ENCODE measurements around the gene IKZF5. TPM values are rescaled to one million over a fixed set of nuclear protein-coding genes. Genes with fewer than 3 reads are reported as not detected.

The IKZF5 gene
- total RNA-seq, 4 donors from 2014 or later, result 10.4 to 16.0 (median 14.0) TPM

DNA sequence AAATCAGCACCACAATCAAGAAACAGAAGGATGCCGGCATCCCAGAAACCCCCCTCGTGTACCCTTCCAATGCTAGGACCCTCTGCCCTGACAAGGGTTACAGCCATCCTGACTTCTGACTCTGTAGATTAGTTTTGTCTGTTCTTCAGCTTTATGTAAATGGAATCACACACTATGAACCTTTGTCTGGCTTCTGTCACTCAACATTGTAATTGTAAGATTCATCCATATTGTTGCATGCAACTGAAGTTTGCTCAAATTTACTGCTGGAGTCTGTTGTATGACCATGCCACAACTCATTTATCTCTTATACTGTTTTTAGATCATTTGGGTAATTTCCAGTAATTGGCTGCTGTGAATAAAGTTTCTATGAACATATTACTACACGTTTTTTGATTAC, 8.4 kb downstream of the IKZF5 start:
- TF ChIP-seq, protein P1, sequence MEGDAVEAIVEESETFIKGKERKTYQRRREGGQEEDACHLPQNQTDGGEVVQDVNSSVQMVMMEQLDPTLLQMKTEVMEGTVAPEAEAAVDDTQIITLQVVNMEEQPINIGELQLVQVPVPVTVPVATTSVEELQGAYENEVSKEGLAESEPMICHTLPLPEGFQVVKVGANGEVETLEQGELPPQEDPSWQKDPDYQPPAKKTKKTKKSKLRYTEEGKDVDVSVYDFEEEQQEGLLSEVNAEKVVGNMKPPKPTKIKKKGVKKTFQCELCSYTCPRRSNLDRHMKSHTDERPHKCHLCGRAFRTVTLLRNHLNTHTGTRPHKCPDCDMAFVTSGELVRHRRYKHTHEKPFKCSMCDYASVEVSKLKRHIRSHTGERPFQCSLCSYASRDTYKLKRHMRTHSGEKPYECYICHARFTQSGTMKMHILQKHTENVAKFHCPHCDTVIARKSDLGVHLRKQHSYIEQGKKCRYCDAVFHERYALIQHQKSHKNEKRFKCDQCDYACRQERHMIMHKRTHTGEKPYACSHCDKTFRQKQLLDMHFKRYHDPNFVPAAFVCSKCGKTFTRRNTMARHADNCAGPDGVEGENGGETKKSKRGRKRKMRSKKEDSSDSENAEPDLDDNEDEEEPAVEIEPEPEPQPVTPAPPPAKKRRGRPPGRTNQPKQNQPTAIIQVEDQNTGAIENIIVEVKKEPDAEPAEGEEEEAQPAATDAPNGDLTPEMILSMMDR (IDR thresholded peaks at IDR 0.05; ENCODE audit: low read depth), result no peak

DNA sequence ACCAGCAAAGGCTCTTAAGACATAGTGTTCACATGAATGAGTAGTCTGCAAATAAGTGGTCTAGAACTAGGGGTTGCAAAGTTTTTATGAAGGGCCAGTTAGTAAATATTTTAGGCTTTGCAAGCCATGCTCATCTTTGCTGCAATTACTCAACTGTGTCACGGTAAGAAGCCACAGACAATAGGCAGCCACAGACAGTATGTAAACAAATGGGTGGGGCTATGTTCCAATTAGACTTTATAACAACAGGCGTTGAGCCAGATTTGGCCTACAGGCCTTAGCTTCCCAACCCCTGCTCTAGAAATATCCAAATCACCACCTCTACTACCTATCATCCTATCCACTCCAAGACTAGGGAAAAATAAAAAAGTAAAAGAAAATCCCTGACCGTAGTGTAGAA, 9.2 kb downstream of the IKZF5 start:
- TF ChIP-seq, protein P1 (IDR thresholded peaks at IDR 0.05; ENCODE audit: low read depth), result no peak

DNA sequence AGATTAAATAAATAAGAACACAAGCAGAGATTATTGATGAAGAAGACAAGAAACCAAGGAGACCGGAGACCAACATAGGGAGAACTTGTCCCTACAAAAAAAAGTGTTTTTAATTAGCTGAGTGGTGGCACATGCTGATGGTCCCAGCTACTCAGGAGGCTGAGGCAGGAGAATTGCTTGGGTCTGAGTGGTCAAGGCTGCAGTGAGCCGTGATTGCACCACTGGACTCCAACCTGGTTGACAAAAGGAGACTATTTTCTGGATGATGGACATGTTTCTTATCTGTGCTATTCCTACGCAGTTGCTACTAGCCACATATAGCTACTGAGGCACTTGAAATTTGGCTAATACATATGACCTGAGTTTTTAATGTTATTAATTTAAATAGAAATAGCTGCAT, 9.7 kb downstream of the IKZF5 start:
- TF ChIP-seq, protein P1 (IDR thresholded peaks at IDR 0.05; ENCODE audit: low read depth), result no peak

DNA sequence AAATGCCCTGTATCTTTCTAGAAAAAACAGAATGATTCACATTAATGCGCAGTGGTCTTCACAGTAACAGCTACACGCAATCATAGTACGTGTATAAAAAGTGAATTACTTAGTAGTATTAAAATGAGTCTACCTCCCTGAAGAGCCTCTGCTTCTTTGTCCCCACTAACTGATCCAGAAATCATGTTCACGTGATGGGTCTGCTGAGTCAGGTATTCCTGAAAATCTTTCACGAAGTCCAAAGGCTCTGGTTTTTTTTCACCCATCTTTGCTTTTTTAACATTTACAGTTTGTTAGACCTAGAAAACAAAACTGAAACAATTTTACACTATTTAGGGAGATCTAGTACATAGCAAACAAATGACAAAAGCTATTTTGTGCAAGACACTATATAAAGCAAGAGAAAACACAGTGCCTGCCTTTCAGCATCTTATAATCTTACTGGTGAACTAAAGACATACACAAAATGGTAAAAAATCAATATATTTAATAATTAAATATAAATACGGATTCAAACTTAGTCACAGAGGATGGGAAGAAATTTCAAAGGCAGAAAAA, 10.2 kb downstream of the IKZF5 start:
- TF ChIP-seq, protein P1 (IDR thresholded peaks at IDR 0.05; ENCODE audit: low read depth), result no peak

DNA sequence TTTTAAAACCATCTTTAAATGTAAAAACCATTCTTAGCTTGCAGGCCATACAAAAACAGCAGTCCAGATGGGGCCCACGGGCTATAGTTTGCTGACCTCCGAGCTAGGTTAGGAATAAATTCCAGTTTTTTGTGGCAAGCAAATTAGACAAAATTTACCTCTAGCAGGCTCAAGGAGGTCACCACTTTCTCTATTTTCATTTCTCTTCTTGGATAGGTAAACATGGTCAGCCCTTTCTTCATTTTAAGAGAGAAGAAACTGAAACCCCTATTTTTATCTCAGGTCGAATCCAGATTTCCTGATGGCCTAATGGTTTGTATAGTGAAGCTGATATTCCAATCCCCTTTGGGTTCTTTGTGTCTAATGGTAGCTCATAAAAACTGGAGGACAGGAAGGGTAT, 10.7 kb downstream of the IKZF5 start:
- TF ChIP-seq, protein P1 (IDR thresholded peaks at IDR 0.05; ENCODE audit: low read depth), result no peak

DNA sequence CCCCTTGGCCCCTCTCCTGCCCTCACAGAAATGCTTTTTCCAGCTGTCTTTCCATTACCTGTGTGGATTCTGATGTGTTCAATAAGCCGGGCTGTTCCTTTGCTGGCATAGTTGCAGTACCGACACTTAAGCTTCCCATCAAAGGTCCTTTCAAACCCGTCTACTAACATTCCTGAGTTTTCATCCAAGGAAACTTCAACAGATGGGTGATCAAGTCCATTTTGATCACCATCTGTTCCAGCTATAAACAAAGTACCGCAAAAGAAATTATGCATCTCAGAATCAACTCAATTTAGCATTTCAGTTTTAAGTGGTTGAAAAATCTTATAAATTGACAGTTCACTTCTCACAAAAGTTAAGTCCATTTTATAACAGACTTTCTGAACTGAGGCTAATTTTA, 12.7 kb downstream of the IKZF5 start:
- TF ChIP-seq, protein P1 (IDR thresholded peaks at IDR 0.05; ENCODE audit: low read depth), result no peak

DNA sequence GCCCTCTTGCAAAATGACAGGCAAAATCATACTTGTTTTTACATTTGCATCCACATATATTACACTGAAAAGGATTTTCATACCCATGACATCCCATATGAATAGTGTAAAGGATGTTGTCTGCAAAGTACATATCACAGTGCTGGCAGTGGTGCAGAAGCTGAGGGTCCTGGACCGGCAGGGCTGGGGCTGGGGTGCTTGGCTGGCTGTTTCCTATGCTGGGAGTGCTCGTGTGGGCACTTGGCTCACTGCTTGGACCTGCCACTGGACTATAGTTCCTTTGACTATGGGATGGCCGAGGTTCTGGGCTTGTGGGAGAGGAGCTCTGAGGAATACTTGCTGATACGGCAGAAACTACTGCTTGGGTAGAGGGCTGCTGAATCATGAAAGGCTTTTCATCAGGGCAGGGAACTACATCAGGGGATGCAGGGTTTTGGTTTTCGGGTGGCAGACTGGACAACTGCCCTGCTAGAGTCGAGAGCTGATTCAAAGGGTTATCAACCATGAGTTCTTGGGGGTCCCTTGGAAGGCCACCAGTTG, 14.7 kb downstream of the IKZF5 start:
- TF ChIP-seq, protein P1 (IDR thresholded peaks at IDR 0.05; ENCODE audit: low read depth), result no peak
